K562 (cell line): Measurements from ENCODE around the gene IRAK3. TPM values are rescaled to one million over a fixed set of nuclear protein-coding genes. Genes with fewer than 3 reads are reported as not detected.

ENCODE experiments used
- ATAC-seq: fragments of 200-7000 bp; cut with Tn5 transposase; 3 replicates; pipeline ENCODE4 v1.9.1; 2020; ENCODE audit warnings: moderate library complexity
- BruUV-seq: library from RNA; stranded (reverse); fragments of 400-500 nt; replicated peaks from 2 replicates; lab custom pipeline; 2021; lab: Mats Ljungman, UMichigan
- CTCF ChIA-PET: fragments of 300-600 bp; formaldehyde crosslinking; extraction: SDS; loops from one replicate; lab custom pipeline; 2021; ENCODE audit warnings: low intra/inter-chr PET ratio; lab: Yijun Ruan, JAX
- POLR2A ChIA-PET: fragments of 300-600, 350-650 bp; sonication (Branson Sonifier 250); formaldehyde crosslinking; extraction: SDS; loops from one replicate; lab custom pipeline; 2021; ENCODE audit warnings: antibody characterized with exemption, inconsistent platforms; lab: Yijun Ruan, JAX
- DNase-seq, 4 experiments: peaks; one replicate each; pipeline versions ENCODE4 v3.0.0 to v3.0.0-alpha.2; 2011 to 2018; ENCODE audit warnings: low spot score in 3 of 4, mixed read lengths in 3 of 4; ENCODE audit errors: extremely low read depth in 1 of 4
- FAIRE-seq: peaks from 2 replicates; lab custom pipeline; 2011; peaks lifted over from hg19 to GRCh38; lab: Jason Lieb, UNC
- H2AFZ ChIP-seq: 2 replicates; pipeline ENCODE4 v1.6.0; 2011; ENCODE audit warnings: low read depth, low read length, control low read depth, inconsistent platforms
- H3K27ac ChIP-seq: fragments of 200-600 bp; 3 replicates; pipeline ENCODE4 v1.8.0; 2011; ENCODE audit warnings: low read depth, mild to moderate bottlenecking, control low read depth, inconsistent platforms, low read length, moderate library complexity, mixed read lengths; ENCODE audit errors: extremely low read depth
- H3K27me3 ChIP-seq, 2 experiments: fragments of 300-600 bp in 1 of 2; 2 replicates in 1 of 2; 3 replicates in 1 of 2; pipeline versions ENCODE4 v1.6.0 to v1.8.0; 2011; ENCODE audit warnings: inconsistent platforms in 2 of 2, low read length in 2 of 2, mild to moderate bottlenecking in 1 of 2, mixed read lengths in 1 of 2, moderate library complexity in 1 of 2; ENCODE audit not compliant: control insufficient read depth in 2 of 2, insufficient read depth in 2 of 2
- H3K36me3 ChIP-seq: fragments of 300-600 bp; 3 replicates; pipeline ENCODE4 v1.8.0; 2011; ENCODE audit warnings: mild to moderate bottlenecking, low read length, inconsistent platforms; ENCODE audit not compliant: control insufficient read depth, insufficient read depth
- H3K4me1 ChIP-seq, 2 experiments: fragments of 200-600 bp in 1 of 2; replicated peaks in 1 of 2; 2 replicates in 1 of 2; 3 replicates in 1 of 2; pipeline versions ENCODE4 v1.5.1 to v1.8.0; 2011; ENCODE audit warnings: inconsistent platforms in 2 of 2, low read length in 2 of 2, mild to moderate bottlenecking in 1 of 2, mixed read lengths in 1 of 2, moderate library complexity in 1 of 2; ENCODE audit not compliant: control insufficient read depth in 2 of 2, insufficient read depth in 2 of 2
- H3K4me2 ChIP-seq: 2 replicates; pipeline ENCODE4 v1.6.1; 2011; ENCODE audit warnings: low read length, control low read depth, inconsistent platforms, mixed read lengths; ENCODE audit not compliant: insufficient read depth
- H3K4me3 ChIP-seq: fragments of 200-600 bp; sonication (generic), shearing (Covaris generic); 2 replicates; pipeline ENCODE4 v1.5.1; 2016; ENCODE audit warnings: control low read depth, inconsistent platforms
- H3K79me2 ChIP-seq: fragments of 200-600 bp; 3 replicates; pipeline ENCODE4 v1.8.0; 2011; ENCODE audit warnings: low read length, inconsistent platforms; ENCODE audit not compliant: control insufficient read depth, insufficient read depth
- H3K9ac ChIP-seq, 2 experiments: 2 replicates each; pipeline versions ENCODE4 v1.6.0 to v1.6.1; 2011; ENCODE audit warnings: low read depth in 2 of 2, low read length in 2 of 2, control low read depth in 1 of 2, inconsistent platforms in 1 of 2, mild to moderate bottlenecking in 1 of 2, mixed read lengths in 1 of 2; ENCODE audit not compliant: insufficient read depth in 1 of 2
- H3K9me1 ChIP-seq: one replicate; pipeline ENCODE4 v1.6.0; 2011; ENCODE audit warnings: inconsistent platforms, mild to moderate bottlenecking, low read length, moderate library complexity; ENCODE audit not compliant: control insufficient read depth, insufficient read depth
- H3K9me3 ChIP-seq: replicated peaks from 2 replicates; pipeline ENCODE4 v1.5.1; 2011; ENCODE audit warnings: low read depth, low read length, inconsistent platforms; ENCODE audit not compliant: control insufficient read depth, insufficient read depth
- H4K20me1 ChIP-seq: replicated peaks from 2 replicates; pipeline ENCODE4 v1.6.1; 2011; ENCODE audit warnings: low read length, inconsistent platforms, mixed read lengths; ENCODE audit not compliant: control insufficient read depth, insufficient read depth
- ARID3A ChIP-seq: IDR thresholded peaks from 2 replicates; pipeline ENCODE4 v1.6.1; 2012; ENCODE audit warnings: low read depth, low read length, improper control_type of control experiment, borderline replicate concordance
- CBX3 ChIP-seq, 2 experiments: IDR thresholded peaks; 1 replicate in 1 of 2; 2 replicates in 1 of 2; pipeline ENCODE4 v1.6.1; 2012; ENCODE audit warnings: inconsistent platforms in 2 of 2, low read length in 2 of 2, borderline replicate concordance in 1 of 2, control low read depth in 1 of 2
- RBM25 ChIP-seq: fragments of 200-400 bp; formaldehyde crosslinking; IDR thresholded peaks from 2 replicates; pipeline ENCODE4 v1.6.1; 2018; ENCODE audit warnings: low read length, low read depth, moderate library complexity; ENCODE audit not compliant: severe bottlenecking
- ZNF354B ChIP-seq: fragments of 250-450 bp; sonication (Bioruptor Pico); IDR thresholded peaks from 2 replicates; pipeline ENCODE4 v1.4.0; 2020
- ZNF507 ChIP-seq: conservative IDR thresholded peaks from 2 replicates; pipeline ENCODE4 v1.6.1; 2017; ENCODE audit warnings: missing genetic modification characterization, missing compliant biosample characterization
- WGBS: fragments of 100-300 bp; shearing (Covaris generic); methylation state at CpG from one replicate; pipeline ENCODE4 v1.1.6; 2016; ENCODE audit warnings: low coverage, mixed read lengths; ENCODE audit not compliant: insufficient coverage; ENCODE audit errors: missing lambda C conversion rate; 5-methylcytosine and 5-hydroxymethylcytosine counted together
- in situ Hi-C: fragments of 300-500 bp; cut with MboI; formaldehyde crosslinking; loops from 4 replicates; pipeline ENCODE4 v1.15.0; 2018; ENCODE audit warnings: inconsistent platforms, mixed read lengths
- intact Hi-C: fragments of 100-400 bp; cut with micrococcal nuclease; formaldehyde crosslinking; loops from 2 replicates; pipeline ENCODE4 v1.14.2; 2022
- polyA plus RNA-seq, 8 experiments: library from polyadenylated mRNA; depleted of rRNA in 4 of 8; stranded (reverse) in 5 of 8; unstranded in 3 of 8; fragments of >200 nt; fragmentation: Nextera tagmentation in 2 of 8; fragmentation: Illumina TruSeq in 1 of 8; extraction: Ambion mirVana in 2 of 8; extraction: Trizol in 1 of 8; gene quantifications; 2 replicates each; pipeline versions ENCODE4 v1.2.1 to v1.2.3, GENCODE V29; 2011 to 2014; ENCODE audit warnings: inconsistent platforms in 1 of 8, missing spikeins in 1 of 8
- total RNA-seq, 7 experiments: library from RNA; depleted of rRNA in 6 of 7; stranded (reverse); fragments of >200 nt in 6 of 7; fragmentation: Illumina TruSeq in 2 of 7; extraction: Trizol in 2 of 7; gene quantifications; 2 replicates each; pipeline versions ENCODE4 v1.2.1 to v1.2.3, GENCODE V29; 2011 to 2021; ENCODE audit warnings: low replicate concordance in 1 of 7
- TF ChIP-seq, protein P1 (sequence below): sonication (generic); formaldehyde crosslinking; IDR thresholded peaks from 2 replicates; pipeline ENCODE4 v1.4.0; 2020; ENCODE audit warnings: mild to moderate bottlenecking, missing genetic modification reagents

Gene IRAK3
- total and polyA plus RNA-seq, 9 of the 15 experiments (the other 6 are each of a cell fraction or from before 2014, with no cell fraction given), result 0.06 to 0.09 (median 0.07) TPM; not detected in 6

DNA sequence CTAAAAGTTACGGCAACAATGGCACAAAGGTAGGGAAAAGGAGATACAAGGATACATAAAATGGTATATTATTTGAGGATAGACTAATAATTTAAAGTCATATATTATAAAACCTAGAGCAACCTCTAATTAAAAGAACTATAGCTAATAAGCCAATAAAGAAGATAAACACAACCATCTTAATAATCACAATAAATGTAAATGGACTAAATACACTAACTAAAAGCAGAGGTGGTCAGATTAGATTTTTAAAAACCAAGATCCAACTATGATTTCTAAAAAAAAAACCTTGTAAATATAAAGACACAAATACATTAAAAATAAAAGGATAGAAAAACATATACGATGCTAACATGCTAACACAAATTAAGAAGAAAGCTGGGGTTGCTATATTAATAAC is 47.7 kb upstream of the IRAK3 start:
- no peaks in the 10 kb centered on the region for H3K9me1 ChIP-seq
- TF ChIP-seq ZNF507 (tag) (peak; percentile 99), ZNF354B (peak; percentile 94), CBX3 (IDR thresholded peaks at IDR 0.05; ENCODE audit: borderline replicate concordance in 1 of 2, low read length in 2 of 2) (0 out of 3 replicates have a peak, but pooled peaks of 1 of the 2 experiments have one; percentile 13), RBM25 (peak; percentile 82), ARID3A (no peak)
- TF ChIP-seq, protein P1, sequence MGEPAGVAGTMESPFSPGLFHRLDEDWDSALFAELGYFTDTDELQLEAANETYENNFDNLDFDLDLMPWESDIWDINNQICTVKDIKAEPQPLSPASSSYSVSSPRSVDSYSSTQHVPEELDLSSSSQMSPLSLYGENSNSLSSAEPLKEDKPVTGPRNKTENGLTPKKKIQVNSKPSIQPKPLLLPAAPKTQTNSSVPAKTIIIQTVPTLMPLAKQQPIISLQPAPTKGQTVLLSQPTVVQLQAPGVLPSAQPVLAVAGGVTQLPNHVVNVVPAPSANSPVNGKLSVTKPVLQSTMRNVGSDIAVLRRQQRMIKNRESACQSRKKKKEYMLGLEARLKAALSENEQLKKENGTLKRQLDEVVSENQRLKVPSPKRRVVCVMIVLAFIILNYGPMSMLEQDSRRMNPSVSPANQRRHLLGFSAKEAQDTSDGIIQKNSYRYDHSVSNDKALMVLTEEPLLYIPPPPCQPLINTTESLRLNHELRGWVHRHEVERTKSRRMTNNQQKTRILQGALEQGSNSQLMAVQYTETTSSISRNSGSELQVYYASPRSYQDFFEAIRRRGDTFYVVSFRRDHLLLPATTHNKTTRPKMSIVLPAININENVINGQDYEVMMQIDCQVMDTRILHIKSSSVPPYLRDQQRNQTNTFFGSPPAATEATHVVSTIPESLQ, result no peak
- TF ChIP-seq, all 486 proteins: peak for 4
- no TSS peak for BruUV-seq
- Histone ChIP-seq H3K27me3 (no peaks in the 10 kb centered on the region), H3K79me2 (no peaks in the 10 kb centered on the region), H3K27ac (no peak overlapping the region), H3K4me1 (no peaks in the 10 kb centered on the region), H3K9me3 (peaks cover 13% of the 10 kb centered on the region), H3K4me2 (no peak overlapping the region), H4K20me1 (no peaks in the 10 kb centered on the region), H3K36me3 (peaks cover 33% of the 10 kb centered on the region), H3K4me3 (no peak overlapping the region), H3K9ac (no peak overlapping the region), H2AFZ (no peak overlapping the region)
- ChIA-PET CTCF (no interaction called here), POLR2A (no interaction called here)
- no peak for DNase-seq
- no peak for FAIRE-seq
- in situ Hi-C loops, result no loop called here
- intact Hi-C loops, result no loop called here
- no peak for ATAC-seq
- 78% methylated on average over 2 of the region's 2 CpGs for WGBS
